SKM-1 (cell line): Measurements from ENCODE around the gene VPS33B.
A peak's percentile ranks its signal among the peaks of the same experiment; 100 is the strongest.
"Not testable (repeated sequence)": the region's sequence is repeated elsewhere in the genome, so short reads cannot be mapped to it uniquely, and the experiment has no call there.

ENCODE experiments used
- DNase-seq: peaks from one replicate; lab custom pipeline; 2025; ENCODE audit not compliant: unreplicated experiment; lab: John Stamatoyannopoulos, UW

Gene VPS33B

DNA sequence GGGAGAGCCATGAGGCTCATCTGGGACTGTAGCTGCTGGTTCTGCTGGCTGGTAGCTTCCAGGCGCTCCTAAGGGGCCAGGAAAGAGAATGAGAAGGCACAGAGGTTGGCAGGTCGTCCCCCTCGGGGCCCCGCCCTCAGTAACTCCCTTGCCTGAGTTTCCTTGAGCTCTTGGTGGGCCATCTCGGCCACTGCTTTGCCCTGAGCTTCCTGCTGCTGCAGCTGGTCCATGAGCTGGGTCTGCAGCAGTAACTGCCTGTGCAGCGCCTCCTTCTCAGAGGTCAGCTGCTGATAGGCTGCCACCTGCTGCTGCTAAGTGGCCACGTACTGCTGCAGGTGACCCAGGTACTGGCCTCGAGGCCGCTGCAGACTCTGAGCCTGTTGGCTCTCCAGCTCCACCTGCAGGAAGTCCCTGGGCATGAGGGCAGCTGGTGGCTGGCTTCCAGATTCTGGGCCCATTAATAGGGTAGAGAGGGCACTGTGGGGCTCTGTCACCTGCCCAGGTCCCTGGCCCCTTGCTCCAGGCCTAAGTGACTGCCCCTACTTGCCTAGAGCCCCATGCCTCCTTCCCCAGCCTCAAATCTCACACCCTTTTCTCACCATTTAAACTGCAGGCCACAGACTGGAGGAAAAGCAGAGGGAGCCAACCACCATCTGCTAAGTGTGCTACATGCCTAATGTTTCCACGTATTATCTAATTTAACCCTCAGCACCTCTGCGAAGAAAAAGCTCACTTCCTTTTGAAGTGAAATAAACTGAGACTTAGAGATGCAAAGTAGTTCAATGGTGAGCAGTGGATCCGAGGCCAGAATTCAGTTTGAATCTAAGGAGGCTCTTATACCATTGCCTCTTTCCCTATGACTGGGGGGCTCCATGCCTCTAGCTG is 10.8 kb upstream of the VPS33B start:
- peak; percentile 8 for DNase-seq

DNA sequence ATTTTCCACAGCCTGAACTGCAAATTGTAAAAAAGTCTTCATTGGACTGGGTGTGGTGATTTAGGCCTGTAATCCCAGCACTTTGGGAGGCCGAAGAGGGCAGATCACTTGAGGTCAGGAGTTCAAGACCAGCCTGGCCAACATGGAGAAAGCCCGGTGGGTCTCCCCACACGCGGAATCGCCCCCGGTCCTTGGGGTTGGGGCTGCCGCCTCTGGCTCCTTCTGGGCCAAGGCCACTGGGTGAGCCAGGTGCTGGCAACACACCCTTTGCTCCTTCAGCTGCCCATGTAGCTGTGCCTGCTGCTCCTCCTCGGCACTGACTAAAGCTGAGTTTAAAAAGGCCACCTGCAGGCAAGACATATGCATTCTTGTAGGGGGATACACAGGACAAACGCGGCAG is 9.4 kb upstream of the VPS33B start:
- DNase-seq, result no peak

DNA sequence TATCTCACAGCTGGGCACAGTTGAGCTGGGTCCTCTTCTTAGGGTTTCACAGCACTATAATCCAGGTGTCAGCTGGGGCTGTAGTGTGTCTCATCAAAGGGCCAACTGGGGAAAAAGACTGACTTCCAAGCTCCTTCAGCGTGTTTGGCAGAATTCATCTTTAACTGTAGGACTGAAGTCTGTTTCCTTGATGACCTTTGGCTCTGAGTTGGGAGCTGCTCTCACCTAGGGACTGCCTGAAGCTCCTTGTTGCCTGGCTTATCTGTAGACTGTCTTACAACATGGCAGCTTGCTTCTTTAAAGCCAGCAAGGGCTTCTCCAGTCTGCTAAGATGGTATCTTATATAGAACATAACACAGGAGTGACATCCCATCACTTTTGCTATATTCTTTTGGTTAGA is 5.3 kb upstream of the VPS33B start:
- no peak for DNase-seq

DNA sequence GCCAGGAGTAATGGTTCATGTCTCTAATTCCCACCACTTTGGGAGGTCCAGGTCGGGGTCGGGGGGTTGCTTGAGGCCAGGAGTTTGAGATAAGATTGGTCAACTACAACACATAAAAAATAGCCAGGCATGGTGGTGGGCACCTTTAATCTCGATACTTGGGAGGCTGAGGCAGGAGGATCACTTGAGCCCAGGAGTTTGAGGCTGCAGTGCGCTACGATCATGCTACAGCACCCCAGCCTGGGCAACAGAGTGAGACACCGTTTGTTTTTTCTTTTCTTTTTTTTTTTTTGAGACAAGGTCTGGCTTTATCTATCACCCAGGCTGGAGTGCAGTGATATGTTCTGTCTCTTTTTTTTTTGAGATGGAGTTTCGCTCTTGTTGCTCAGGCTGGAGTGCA is 1.3 kb upstream of the VPS33B start:
- no peak for DNase-seq

DNA sequence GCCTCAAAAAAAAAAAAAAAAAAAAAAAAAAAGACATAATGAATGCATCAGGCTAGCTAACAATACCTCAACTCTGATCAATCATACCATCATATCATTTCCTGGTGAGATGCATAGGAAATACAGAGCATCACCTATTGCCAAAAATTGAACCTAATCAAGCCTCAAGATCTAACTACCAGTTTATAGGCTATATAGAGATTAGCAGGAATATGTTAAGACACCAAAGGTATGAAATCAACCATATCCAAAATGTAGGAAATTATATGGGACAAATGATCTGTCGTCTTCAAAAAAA is 387 bp upstream of the VPS33B start:
- no peak for DNase-seq

DNA sequence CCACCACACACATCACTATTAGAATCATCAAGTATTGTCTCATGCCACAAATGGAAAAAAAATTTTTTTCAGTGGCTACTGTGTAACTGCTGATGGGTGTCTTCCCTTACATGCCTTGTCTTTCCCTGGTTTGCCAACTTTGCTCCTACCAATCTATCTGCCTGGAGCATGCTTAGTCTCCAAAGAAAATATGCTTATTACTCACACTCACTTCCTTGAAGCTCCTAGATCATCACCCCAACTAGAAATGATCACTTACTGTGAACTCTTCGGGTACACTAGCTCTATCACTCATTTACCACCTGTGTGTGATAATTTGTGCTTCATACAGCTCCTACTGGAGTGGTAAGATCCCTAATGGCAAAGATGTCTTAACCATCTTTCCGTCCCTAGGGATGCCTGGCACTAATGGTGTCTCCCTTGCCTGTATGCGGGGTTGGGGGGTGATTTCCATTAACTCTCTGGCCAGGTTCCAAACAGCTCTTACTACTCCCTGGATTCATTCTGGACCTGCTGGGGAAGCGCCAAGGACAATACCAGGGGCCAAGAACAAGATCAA is 799 bp downstream of the VPS33B start:
- DNase-seq, result no peak

DNA sequence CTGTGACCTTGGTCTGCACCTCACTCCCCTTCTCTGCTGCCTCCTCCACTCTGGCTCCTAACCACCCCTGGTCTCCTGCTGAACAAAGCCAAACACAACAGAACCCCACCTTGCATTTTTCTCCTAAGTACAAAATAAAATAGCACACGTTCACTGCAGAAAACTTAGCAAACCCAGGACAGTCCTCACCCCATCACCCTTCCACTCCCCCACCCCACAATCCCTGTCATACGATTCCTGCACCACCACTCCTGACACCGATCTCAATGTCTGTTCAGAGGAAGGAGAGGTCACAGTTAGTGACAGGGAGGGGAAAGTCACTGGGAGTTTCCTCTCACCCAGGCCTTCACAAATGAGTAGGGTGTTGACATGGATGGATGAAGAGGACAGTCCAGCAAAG is 4.2 kb downstream of the VPS33B start:
- DNase-seq, result no peak

DNA sequence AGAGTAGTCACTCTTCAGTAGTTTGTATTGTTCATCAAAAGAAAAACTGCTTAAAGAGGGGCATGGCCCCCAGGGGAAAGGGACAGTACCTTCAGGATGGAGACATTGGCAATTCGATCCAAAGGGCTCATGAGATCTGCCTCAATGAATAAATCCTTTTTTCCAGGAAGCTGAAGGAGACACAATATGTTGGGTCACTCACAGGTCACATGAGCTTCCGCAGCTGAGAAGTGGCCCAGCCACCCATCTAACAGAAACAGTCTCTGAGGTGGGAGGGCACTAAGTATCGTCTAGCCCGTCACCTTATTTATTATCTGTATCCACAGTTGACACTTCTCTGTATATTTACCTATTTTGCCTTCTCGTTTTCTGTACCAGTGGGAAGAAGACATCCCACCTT is 4.7 kb downstream of the VPS33B start:
- no peak for DNase-seq

DNA sequence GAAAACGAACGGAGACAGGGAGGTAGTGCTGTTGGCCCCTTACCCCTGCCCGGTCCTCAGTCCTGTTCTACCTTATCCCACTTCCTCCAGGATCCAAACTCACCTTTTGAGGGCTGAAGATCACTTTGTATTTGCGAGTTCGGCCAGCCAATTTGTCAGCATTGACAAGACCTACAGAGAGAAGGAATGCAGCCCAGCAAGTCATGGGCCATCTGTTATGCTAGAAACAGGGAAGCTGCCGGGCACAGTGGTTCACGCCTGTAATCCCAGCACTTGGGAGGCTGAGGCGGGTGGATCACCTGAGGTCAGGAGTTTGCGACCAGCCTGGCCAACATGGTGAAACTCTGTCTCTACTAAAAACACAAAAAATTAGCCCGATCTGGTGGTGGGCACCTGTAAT is 8.7 kb downstream of the VPS33B start:
- DNase-seq, result not testable (repeated sequence)

DNA sequence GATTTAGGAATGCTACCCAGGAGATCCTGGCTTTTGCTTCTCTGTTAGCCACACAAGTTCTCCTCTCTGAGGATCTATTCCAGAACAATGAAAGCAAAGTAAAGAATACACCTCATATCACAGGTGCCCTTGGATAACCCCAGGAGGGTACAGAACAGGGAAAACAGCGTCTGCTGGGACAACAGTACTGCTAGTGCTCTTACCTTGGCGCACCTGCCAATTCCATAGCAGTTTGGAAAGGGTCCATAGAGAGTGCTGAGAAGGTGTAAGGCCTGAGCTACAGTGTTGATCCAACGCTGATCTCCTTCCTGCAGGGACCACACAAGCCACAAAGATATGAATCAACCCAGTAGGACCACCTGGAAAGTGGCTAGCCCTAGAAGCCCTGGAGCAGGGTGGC is 15.1 kb downstream of the VPS33B start:
- DNase-seq, result no peak

DNA sequence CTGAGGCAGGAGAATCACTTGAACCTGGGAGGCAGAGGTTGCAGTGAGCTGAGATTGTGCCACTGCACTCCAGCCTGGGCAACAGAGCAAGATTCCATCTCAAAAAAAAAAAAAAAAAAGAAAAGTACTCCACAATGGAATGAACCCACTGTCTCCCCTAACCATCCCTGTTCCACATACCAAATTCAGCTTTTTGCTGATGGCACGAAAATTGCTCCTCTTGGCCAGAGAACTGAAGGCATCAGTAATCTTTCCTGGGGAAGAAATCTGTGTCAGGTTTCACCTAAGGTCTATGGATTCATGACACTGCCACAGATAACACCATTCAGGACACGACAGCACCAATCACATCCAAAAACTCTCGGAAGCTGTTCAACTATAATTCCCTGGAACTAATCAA is 21.2 kb downstream of the VPS33B start:
- DNase-seq, result no peak

DNA sequence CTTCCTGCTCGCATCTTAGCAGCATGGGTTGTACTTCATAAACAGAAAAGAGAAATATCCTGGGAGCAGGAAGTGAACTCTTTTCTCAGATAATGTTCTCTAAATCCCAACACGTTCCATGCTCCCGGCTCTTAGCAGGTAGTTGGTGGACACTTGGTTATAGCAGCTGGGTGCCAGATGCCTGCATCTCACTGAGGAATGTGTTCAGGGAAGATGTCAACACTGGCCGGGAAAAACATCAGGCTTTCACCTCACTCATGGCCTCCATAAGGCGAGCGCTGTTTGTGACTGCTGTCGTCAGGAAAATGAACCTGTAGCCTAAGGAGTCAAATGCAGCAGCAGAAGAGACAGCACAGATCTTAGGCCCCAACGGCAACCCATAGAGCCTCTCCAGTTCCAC is 23.7 kb downstream of the VPS33B start:
- no peak for DNase-seq

DNA sequence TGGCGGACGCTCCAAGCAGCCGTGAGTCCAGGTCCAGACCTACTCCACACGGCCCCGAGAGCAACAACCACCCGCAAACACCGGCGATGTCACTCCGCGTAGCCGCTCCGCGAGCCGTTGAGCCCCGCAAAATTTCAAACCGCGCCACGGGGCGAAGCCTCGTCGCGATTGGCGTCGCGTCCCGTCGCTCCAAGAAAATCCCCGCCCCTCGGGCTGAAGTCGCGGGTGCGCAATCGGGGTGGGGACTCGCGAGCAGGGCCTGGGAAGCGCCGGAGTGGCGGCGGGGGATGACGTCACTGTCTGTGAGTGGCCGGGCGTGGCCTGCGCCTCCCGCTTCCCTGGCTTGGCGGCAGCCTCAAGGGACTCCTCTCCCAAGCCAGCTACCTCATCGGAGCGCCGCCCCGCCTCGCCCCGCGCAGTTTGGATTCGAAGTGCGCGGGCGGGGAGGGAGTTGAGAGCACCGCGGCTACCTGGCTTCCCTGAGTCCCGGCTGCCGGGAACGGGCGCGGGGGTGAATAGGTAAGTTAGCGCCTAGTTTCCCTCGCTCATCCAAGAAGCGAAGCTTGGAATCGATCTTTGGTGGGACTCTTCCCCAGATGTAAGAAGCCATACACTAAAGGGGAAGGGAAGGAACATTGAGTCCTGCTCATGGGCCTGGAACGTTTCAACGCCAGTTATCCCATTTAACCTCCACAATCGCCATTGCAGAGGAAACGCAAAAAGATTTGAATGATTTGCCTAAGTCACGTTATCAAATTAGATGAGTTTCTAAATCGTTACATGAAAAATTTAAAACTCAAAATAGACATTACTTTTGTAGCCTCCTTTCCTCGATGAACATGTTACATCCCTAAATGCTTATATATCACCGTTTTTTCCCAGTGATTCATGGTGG is 27.7 kb downstream of the VPS33B start, which contains the start of gene PRC1:
Gene PRC1 (minus strand): TSS at position 119 of the 895 bp plus-strand sequence. CDS start 118 bp downstream, at position 1.
- DNase-seq, result peak; percentile 92

DNA sequence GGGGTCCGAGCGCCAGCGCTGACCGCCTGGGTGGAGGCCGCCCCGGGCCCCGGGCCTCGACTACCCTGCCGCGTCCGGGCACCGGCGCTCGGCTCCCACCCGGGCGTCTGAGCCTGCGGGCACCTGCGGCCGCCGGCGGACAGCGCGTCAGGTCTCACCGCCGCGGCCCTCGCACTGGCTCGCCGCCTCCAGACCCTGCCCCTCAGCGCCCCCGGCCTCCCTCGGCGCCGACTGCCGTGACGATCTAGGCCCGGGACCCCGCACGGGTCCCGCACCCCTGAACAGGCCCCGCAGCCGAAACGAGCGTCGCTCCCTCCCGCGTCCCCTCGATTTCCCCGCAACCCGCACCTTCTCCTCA is 28.4 kb downstream of the VPS33B start:
- DNase-seq, result no peak

DNA sequence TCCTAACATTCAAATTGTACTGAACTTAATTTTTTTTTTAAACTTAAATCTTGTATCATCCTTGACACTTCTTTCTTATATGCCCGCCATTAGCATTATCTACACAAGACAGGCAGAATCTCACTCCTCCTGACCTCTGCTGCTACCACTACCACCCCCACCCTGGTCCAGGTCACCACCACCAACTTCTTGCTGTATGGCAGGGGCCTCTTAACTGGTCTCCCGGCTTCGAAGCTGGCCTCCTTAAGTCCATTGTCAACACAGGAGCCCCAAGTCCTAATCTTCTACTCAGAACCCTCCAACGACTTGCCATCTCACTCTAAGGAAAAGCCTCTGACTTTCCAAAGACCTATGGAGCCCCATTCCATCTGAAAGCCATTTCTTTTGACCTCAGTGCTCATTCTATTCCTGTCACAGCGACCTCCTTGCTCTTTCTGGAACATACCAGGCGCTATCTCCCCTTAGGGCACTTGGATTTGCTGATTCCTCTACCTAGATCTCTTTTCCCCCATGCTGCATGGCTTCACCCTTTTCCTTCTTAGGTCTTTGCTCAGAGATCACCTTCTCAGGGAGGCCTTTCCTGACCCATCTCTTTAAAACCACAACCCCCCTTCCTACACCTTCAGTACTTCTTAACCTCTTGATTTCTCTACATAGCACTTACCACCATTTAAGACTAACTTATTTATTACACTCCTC is 30.7 kb downstream of the VPS33B start:
- DNase-seq, result no peak

DNA sequence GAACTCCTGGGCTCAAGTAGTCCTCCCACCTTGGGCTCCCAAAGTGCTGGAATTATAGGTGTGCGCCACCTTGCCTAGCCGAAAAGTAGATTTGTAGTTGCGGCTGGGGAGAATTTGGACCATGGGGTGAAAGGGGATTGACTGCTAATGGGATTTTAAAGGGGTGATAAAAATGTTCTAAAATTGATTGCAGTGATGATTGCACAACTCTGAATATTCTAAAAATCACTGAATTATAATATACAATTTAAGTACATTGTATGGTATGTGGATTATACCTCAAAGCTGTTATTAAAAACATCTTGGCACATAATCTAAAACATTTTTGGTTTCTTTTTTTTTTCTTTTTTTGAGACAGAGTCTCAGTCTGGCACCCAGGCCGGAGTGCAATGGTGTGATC is 31.9 kb downstream of the VPS33B start:
- no peak for DNase-seq

DNA sequence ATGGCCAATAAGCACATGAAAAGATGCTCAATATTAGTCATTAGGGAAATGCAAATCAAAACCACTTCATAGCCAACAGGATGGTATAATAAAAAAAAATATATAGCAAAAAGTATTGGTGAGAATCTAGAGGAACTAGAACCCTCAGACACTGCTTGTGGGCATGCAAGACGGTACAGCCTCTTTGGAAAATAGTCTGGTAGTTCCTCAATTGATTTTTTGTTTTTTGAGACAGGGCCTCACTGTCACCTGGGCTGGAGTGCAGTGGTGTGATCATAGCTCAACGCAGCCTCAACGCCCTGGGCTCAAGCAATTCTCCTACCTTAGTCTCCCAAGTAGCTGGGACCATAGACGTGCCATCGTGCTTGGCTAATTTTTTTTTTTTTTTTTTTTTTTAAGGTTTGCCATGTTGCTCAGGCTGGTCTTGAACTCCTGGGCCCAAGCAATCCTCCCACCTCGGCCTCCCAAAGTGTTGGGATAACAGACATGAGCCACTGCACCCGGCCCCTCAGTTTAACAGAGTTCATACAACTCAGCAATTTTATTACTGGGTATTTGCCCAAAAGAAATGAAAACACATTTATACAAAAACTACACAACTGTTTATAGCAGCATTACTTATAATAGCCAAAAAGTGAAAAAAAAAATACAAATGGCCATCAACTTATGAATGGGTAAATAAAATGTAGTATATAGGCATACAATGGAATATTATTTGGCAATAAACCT is 33.2 kb downstream of the VPS33B start:
- no peak for DNase-seq

DNA sequence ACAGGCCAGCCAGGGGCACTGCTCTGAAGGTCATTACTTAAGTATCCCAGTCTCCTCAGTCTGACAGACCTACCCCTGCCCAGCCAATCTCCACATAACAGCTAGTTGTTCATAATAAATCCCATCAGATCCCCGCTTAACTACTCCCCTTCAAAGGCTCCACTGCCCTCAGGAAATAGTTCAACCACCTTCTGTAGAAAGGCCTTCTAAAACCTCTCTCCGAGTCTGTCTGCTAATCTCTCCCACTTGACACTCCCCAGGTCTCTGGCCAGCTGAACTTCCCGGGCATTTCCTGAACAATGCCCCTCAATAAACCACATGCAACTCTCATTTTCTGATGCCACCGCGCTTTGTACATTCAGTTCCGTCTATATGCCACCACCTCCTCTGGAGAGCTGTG is 34.1 kb downstream of the VPS33B start:
- no peak for DNase-seq

DNA sequence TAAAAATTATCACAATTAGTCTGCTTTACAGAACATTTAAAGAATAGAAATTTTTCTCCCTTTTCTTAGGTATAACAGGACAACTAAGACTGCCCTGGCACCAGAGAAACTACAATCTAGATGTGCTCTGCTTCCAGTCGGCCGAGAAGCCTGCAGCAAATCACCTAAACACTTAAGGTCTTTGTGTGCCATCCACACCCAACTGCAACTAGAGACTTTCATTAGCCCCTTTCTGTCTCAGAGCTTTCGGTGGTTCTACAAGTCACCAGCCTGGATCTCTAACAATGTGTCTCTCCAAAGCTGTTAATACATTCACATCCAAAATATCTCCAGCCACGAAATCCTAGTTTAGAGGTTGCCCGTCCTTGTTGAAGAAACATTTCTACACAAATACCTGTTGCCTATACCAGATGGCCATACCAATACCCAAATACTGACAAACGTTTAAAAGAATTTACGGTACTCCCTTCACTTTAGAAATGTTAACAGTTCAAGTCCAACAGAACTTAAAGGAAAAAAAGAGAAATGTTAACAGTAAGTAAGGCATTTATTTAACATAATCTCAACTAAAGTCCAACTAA is 34.7 kb downstream of the VPS33B start:
- no peak for DNase-seq

DNA sequence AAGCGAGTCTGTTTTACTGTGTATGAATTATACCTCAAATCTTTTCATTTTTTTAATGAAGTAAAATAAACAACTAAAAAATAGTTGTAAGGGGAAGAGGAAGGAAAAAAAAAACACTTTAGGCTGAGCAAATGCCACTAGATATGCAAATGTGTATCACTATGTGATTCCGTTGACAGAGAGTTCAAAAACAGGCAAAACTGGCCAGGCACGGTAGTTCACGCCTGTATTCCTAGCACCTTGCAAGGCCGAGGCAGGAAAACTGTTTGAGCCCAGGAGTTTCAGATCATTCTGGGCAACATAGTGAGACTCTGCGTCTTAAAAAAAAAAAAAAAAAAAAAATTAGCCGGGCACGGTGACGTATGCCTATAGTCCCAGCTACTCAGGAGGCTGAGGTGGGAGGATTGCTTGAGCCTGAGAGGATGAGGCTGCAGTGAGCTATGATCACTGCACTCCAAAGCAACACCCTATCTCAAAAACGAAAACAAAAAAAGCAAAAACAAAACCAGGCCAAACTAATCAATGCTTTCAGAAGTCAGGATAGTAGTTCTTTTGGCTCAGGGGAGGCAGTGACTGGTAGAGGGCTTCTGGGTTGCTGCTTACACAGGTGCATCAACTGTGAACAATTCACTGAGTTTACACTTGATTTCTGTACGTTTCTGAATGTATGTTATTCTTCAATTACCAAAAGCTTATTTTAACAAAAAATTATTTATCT is 35.4 kb downstream of the VPS33B start:
- DNase-seq, result no peak
